Stimulated activated naive CD4-positive, alpha-beta T cell treated with Interleukin-2 at 50 U/mL for 16 hours (primary cell): Measurements from ENCODE around the gene NTN5.

Experiments
- DNase-seq: peaks from one replicate; lab custom pipeline; 2025; lab: John Stamatoyannopoulos, UW

NTN5 gene

DNA sequence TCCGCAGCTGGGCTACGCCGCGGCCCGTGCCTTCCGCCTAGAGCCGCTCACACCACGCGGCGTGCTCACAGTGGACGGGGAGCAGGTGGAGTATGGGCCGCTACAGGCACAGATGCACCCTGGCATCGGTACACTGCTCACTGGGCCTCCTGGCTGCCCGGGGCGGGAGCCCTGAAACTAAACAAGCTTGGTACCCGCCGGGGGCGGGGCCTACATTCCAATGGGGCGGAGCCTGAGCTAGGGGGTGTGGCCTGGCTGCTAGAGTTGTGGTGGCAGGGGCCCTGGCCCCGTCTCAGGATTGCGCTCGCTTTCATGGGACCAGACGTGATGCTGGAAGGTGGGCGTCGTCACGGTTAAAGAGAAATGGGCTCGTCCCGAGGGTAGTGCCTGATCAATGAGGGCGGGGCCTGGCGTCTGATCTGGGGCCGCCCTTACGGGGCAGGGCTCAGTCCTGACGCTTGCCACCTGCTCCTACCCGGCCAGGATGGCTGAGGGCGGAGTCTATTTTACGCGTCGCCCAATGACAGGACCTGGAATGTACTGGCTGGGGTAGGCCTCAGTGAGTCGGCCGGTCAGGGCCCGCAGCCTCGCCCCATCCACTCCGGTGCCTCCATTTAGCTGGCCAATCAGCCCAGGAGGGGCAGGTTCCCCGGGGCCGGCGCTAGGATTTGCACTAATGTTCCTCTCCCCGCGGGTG lies 43.1 kb downstream of the NTN5 start:
- no peak for DNase-seq

DNA sequence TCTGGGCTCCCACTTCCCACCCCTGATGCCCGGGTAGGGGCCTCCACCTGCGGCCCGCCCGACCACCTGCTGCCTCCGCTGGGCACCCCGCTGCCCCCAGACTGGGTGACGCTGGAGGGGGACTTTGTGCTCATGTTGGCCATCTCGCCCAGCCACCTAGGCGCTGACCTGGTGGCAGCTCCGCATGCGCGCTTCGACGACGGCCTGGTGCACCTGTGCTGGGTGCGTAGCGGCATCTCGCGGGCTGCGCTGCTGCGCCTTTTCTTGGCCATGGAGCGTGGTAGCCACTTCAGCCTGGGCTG lies 43.6 kb downstream of the NTN5 start:
- DNase-seq, result no peak

DNA sequence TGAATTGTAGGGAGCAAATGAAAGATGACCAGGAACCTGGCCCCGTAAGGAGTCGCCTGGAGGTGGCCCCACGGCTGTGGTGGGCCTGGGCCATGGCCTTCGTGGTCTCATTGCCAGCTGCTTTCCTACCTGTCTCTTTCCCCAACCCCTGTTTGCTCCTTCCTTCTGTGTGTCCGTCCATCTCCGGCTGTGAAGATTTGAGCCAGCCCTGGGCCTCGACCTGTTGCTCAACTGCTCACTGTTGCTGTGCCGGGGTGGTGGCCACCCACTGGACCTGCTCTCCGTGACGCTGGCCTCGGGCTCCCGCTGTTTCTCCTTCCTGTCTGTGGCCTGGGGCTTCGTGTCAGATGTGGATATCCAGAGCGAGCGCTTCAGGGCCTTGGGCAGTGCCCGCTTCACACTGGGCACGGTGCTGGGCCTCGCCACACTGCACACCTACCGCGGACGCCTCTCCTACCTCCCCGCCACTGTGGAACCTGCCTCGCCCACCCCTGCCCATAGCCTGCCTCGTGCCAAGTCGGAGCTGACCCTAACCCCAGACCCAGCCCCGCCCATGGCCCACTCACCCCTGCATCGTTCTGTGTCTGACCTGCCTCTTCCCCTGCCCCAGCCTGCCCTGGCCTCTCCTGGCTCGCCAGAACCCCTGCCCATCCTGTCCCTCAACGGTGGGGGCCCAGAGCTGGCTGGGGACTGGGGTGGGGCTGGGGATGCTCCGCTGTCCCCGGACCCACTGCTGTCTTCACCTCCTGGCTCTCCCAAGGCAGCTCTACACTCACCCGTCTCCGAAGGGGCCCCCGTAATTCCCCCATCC lies 44.1 kb downstream of the NTN5 start:
- DNase-seq, result no peak

DNA sequence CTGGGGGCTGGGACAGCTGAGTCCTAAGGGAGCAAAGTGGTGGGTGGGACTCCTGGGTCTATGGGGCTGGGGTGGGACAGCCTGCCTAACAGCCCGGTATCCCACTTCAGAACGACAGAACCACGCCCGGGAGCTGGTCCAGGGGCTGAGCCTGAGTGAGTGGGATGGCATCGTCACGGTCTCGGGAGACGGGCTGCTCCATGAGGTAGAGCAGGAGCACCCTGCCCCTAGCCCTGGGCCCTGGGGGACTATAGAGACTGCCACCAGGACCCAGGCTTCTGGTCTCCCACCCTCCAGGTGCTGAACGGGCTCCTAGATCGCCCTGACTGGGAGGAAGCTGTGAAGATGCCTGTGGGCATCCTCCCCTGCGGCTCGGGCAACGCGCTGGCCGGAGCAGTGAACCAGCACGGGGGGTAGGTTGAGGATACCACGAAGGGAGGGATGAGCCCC lies 44.9 kb downstream of the NTN5 start:
- DNase-seq, result no peak

DNA sequence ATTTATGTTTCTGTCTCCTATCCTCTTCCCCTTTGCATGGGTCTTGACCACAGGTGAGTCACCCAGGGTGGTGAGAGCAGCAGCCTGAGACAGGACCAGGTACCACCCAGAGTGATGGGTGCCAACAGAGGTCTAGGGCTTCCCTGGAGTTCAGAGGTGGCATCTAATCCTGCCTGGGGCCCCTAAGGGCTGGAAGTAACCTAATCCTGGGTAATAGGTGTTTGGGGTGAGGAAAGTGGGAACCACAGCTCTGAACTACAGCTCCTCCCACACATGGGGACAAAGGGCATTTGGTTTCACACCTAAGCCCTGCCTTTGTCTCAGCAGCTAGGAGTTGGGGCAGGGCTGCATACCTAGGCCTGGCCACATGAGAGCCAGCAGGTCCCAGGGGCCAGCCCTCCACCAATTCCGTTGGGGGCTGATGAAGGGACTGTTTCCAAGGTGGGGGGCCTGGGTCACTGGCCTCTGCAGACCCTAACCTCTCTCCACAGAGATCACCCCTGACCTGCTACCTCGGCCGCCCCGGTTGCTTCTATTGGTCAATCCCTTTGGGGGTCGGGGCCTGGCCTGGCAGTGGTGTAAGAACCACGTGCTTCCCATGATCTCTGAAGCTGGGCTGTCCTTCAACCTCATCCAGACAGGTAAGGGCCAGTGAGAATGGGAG lies 45.5 kb downstream of the NTN5 start:
- no peak for DNase-seq

DNA sequence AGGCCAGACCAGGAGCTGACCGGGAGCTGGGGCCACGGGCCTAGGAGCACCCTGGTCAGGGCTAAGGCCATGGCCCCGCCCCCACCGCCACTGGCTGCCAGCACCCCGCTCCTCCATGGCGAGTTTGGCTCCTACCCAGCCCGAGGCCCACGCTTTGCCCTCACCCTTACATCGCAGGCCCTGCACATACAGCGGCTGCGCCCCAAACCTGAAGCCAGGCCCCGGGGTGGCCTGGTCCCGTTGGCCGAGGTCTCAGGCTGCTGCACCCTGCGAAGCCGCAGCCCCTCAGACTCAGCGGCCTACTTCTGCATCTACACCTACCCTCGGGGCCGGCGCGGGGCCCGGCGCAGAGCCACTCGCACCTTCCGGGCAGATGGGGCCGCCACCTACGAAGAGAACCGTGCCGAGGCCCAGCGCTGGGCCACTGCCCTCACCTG lies 46.9 kb downstream of the NTN5 start:
- DNase-seq, result no peak

DNA sequence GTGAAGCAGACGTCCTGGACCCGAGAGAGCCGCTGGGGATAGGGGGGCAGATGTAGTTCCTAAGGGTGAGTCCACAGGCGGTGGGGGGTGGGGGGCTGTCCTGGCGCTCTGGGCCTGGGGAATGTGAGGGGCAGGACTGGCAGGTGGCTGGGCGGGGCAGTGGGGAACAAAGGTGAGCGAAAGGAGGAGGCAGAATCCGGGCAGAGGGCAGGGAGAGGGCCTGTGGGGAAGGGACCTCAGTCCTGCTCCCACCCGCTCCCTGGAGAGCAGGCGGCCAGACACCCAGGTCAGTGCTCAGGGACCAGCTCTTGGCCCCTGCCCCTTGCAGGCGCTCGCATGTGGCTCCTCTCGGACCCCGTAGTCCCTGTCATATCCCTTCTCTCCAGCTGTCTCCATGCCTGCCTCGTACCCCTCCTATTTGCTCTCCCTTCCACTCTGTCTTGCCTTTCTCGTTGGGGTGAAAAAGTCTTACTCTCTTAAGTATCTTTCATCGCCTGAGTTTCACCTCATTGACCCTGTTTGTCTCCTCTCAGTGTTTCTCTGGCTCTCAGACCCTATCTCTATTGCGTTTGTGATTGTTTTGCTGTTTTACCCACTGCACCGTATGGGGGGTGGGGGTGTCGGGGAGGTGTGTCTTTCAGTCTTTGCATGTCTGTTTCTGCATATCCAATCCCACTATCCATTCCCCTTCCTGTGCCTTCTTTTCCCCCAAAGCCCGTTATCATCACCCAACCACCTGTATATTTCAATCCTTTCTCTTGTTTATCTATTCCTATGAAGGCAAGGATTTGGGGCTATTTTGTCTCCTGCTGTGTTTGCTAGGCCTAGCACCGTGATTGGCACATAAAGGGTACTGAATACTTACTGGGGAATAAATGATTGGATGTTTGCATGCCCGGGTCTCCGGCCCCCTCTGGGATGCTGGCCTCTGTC lies 47.8 kb downstream of the NTN5 start:
- no peak for DNase-seq

DNA sequence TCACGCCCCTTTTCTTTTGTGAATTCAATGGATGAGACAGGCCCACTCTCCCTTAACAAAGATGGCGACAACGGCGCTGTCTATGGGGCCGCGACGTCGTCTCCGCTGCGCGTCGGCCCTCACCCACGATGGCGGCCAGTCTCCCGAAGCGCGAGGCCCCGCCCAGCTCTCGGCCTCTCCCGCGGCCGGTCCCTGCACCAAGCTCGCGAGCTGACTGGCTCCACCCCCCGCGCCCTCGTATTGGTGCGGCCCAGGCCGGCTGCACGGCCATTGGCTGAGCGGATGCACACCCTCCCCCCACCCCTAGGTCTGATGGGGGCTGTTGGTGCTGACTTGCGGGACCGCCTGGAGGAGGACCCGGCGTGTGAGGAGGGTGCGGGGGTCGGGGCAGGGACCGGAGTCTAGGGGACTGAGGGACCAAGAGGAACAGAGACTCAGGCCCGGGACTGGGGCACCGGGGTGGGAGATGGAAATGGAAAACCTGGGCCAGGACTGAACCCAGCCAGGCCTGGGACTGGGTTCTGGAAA lies 48.7 kb downstream of the NTN5 start:
- peak; percentile 97 for DNase-seq

DNA sequence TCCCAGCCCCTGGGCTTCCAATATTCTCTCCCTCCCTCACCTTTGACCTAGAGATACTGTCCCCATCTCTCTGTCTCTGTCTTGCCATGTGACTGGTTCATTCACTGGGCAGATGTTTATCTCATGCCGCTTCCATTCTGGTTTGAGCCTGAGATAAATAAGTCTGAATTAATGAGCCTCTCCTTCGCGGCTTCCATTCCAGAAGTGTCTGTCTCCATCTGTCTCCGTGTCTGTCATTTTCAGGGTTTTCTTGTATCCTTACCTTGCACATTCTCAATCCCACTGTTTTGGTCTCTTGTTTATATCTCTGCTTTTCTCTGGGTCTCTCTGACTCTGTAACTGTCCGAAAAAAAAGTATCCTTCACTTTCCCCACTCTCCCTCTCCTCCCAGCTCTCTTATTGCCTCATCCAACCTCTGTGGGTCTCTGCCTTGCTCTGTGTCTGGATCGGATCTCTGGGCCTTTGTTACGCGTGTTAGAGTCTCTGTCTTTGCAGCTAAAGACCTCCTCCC lies 49.2 kb downstream of the NTN5 start:
- no peak for DNase-seq

DNA sequence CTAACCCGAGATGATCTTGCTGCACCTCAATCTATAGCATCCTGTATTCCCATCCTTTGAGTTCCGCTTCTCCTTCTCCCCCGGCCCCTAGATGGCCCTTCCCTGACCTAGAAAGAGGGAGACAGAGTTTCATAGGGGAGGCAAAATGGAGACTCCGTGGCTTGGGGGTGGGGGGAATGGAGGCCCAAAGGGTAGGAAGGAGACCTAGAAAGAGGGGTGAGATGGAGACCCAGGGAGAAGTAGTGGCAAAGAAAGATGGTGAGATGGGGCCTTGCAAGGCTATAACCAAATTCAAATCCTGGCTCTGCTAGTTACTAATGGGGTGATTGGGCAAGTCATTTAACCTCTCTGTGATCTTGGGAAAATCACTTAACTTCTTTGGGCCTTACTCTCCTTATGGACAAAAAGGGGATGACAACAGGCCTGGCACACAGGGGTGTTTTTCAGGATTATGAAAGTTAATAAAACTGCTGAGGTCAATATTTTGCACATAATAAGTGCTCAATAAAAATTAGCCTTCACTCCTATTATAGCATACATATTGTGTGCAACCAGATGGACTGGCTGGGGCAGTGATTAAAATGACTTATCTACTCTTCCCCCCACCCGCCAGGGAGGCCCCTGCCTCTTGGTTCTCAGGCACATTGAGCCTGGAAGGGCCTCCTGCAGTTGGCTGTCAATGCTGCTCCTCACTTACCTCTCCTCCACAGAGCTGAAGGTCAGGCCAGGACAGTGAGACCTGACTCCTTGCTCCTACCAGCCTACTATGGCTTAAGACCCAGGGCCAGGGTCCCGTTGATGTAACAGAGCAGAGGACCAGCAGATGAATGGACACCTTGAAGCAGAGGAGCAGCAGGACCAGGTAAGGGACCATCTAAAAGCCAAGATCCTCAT lies 52.9 kb downstream of the NTN5 start:
- DNase-seq, result no peak

DNA sequence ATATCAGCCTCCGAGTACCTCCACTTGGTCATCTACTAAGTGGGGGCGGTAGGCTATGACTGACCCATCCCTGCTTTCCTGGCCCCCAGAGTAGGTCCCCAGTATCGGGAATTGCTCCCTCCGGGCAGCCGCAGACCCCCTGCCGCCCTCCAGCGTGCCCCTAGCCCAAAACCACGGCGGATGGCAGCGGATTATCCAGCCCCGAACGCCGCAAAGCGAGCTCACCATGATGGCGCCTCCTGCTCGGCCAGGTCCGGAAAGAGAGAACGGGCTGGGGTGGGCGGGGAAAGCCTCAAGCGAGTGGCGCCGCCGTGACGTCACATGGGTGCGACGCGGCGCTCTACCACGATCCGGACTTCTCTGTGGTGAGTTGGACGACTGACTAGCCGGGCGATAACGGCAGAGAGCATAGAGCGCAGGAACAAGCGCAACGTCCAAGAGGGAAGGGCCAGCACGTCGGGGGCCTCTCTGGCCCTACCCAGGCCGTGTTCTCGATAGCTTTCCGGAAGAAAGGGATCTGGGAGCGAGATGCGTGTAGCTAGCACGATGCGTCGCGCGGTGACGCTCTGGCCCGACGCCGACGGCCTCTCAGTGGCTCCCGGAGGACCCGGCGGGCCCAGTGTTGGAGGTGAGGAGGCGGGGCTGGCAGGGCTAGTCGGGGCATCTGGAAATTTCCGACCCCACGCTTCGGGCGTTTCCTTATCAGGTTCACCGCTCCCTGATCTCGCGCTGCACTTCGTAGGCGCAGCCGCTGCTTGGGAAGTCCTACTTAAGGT lies 53.7 kb downstream of the NTN5 start, which contains the start of the genes RPL18 and SPHK2:
RPL18 (minus strand) TSS at position 263 of the 776 bp plus-strand sequence; CDS start at position 228, 35 bp downstream.
SPHK2 (plus strand) TSS at position 591 of the 776 bp plus-strand sequence. CDS start 1,009 bp downstream, outside the sequence.
- DNase-seq, result peak; percentile 99

DNA sequence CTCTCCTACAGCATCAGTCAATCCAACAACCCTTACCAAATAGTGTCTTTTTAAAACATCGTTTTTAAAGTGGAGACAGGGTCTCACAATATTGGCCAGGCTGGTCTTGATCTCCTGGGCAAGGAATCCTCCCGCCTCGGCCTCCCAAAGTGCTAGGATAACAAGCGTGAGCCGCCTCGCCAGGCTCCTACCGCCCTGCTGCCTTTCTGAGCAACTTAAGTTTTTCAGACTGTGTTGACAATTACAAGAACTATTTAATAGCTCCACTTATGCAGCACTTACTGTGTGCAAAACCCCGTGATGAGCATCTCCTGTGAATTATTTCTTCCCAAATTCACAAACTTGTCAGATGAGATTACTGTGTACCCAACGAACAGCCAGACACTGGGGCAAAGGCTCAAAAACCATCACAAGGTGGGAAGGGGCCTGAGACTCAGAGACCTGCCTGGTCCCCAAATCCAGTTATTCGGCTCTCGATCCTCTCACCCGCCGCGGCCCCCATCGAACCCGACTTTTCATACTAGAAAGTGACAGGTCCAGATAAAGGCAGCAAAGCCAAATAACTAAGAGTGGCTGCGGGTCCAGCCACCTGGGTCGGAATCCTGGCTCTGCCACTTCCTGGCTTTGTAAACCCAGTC lies 54.4 kb downstream of the NTN5 start:
- DNase-seq, result no peak

DNA sequence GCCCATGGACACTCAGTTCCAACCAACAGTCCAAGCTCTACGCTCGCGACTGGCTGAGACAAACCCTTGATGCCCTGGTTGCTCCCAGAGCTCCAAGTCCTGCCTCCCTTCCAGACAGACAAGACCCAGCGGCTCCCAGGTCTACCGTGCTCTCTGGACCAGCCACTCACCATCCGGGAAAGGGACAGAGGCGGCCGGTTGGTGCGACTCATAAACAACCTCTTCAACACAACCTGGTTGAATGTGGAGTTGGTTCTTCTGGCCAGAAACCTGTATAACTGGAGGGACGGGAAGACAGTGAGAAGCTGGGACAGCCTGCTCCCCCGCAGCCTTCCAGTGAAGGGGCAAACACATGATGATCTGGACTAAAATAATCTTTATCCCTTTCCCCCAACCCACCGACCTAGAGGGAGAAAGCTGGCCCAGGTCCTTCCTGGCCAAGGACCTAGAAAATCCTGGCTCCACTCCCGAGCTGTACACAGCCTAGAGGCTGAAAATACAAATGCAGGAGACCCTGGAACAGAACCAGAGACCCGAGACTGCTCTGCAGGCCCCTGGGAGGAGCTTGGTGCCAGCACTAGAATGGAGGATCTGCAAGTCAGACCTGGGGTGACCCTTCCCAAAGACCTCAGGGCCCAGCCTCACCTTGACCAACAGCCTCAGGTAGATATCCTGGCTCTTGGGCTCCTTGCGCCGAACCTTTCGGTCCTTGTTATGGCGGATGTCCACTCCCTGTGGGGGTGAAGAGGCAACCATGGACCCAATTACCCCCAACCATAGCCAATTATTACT lies 55.5 kb downstream of the NTN5 start:
- no peak for DNase-seq

DNA sequence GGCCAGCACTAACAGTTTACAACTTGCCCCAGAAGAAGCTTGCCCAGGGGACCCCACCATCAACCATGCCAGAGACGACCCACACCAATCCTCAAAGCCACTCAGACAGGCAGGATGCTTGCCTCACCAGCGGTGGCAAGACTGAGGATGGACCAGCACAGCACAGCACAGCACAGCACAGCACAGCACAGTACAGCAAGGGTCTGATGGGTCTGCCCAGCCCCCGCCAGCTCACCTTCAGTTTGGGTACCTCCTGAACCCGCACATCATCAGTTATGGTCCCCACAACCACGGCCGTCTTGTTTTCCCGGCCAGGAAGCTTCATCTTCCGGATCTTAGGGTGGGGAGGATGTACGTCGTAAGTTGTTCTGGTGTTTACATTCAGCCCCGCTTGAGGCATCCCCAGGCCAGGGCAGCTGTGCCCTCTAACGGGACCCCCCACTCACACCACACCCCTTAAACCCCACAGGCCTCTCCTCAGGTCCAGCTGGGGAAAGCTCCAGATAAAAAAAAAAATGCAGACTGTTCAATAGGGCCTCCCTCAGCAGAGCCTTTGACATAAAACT lies 56.2 kb downstream of the NTN5 start:
- no peak for DNase-seq

DNA sequence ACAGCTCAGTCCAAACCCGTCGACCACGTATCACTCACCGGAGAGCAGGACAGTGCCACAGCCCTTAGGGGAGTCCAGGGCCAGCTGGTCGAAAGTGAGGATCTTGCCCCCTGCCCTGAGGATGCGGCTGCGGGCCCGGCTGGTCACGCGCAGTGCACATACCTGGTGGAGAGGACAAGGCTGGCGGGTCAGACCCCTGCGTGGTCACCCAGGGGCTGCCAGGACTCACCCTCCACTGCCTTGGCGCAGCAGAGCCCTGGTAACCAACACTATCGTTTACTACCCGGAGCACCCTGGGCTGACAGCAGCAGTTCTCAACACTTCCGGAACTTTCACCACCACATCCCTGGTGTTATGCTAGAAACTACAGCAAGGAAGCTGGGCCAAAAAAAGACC lies 56.8 kb downstream of the NTN5 start:
- no peak for DNase-seq

DNA sequence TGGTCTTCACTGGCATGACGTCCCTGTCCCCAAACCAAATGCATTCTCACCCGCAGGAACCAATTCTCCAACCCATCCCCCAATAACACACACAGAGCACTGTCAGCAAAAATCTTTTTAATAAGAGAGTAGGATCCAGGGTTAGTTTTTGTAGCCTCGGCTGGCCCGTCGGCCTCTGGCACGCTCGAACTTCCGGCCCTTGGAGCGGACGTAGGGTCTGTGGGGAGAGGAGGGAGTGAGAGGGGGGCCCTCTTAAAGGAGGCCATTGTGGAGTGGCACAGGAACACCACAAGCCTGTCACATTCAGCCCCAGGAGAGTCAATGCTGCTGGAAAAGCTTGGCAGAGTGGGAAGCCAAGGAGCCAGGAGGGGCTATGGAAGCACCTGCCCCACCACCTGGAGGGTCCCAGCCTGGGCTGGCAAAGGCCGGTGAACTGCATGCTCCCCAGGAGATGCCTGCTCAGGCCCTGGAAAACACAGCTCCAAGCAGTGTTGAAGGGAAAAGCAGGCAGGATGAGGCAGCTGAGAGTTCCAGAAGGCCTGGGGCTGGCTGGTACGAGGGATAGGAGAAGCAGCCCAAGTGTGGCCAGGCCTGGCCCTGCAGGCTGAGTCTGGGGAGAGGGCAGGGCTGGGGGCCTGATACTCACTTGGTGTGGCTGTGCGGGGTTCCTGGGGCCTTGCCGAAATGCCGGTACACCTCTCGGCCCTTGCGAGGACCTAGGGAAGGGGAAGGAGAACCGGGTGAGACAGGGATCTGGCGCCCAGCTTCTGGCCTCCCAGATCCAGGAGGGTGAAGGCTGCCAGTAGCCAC lies 57.4 kb downstream of the NTN5 start:
- no peak for DNase-seq
